ENCODE results near the gene EEF1AKMT3.

Gene EEF1AKMT3

GRCh38 chr12:57761391-57761998, 10.9 kb upstream of the EEF1AKMT3 start:
- Mint-ChIP-seq H3K9me3 (no peaks in the 10 kb centered on the region), H3K4me3 (no peak overlapping the region), H3K36me3 (ENCODE audit: low read depth) (peaks cover 13% of the 10 kb centered on the region), H3K27ac (no peak overlapping the region), H3K4me1 (ENCODE audit: low read depth) (peaks cover 19% of the 10 kb centered on the region), H3K27me3 (ENCODE audit: low read depth) (peaks cover 10% of the 10 kb centered on the region)
- DNase-seq (ENCODE audit: low spot score), result no peak

- DNase-seq (ENCODE audit: low spot score), result no peak
- no peaks in the 10 kb centered on the region for H3K9me3 Mint-ChIP-seq
- peaks cover 17% of the 10 kb centered on the region for H3K4me1 Mint-ChIP-seq (ENCODE audit: low read depth)
- H3K4me3 Mint-ChIP-seq, result no peak overlapping the region
- peaks cover 10% of the 10 kb centered on the region for H3K36me3 Mint-ChIP-seq (ENCODE audit: low read depth)
- peaks cover 14% of the 10 kb centered on the region for H3K27me3 Mint-ChIP-seq (ENCODE audit: low read depth)
- H3K27ac Mint-ChIP-seq, result no peak overlapping the region
These were observed 10.0 kb upstream of the EEF1AKMT3 start for GRCh38 chr12:57762463-57762862.

GRCh38 chr12:57763881-57764661, 8.3 kb upstream of the EEF1AKMT3 start:
- H3K27ac Mint-ChIP-seq, result no peak overlapping the region

GRCh38 chr12:57764662-57765002, 7.8 kb upstream of the EEF1AKMT3 start:
- Mint-ChIP-seq H3K36me3 (ENCODE audit: low read depth) (peaks cover 4% of the 10 kb centered on the region), H3K9me3 (no peaks in the 10 kb centered on the region)
- DNase-seq (ENCODE audit: low spot score), result no peak

More at GRCh38 chr12:57763881-57764661, 8.3 kb upstream of the EEF1AKMT3 start:
- Mint-ChIP-seq H3K4me1 (ENCODE audit: low read depth) (peaks cover 17% of the 10 kb centered on the region), H3K36me3 (ENCODE audit: low read depth) (peaks cover 7% of the 10 kb centered on the region), H3K4me3 (peak overlapping the region; percentile 85), H3K9me3 (no peaks in the 10 kb centered on the region), H3K27me3 (ENCODE audit: low read depth) (peaks cover 14% of the 10 kb centered on the region)
- no peak for DNase-seq (ENCODE audit: low spot score)

GRCh38 chr12:57765003-57765697, 7.3 kb upstream of the EEF1AKMT3 start:
- Mint-ChIP-seq H3K36me3 (ENCODE audit: low read depth) (peaks cover 9% of the 10 kb centered on the region), H3K27ac (peak overlapping the region; percentile 73), H3K4me1 (ENCODE audit: low read depth) (peaks cover 15% of the 10 kb centered on the region), H3K4me3 (peak overlapping the region; percentile 85), H3K27me3 (ENCODE audit: low read depth) (peaks cover 14% of the 10 kb centered on the region), H3K9me3 (no peaks in the 10 kb centered on the region)
- DNase-seq (ENCODE audit: low spot score), result peak; percentile 49

More at GRCh38 chr12:57764662-57765002, 7.8 kb upstream of the EEF1AKMT3 start:
- Mint-ChIP-seq H3K27me3 (ENCODE audit: low read depth) (peaks cover 14% of the 10 kb centered on the region), H3K27ac (peak overlapping the region; percentile 29), H3K4me3 (peak overlapping the region; percentile 85), H3K4me1 (ENCODE audit: low read depth) (peaks cover 14% of the 10 kb centered on the region)

- no peak for DNase-seq (ENCODE audit: low spot score)
- Mint-ChIP-seq H3K27ac (peak overlapping the region; percentile 8), H3K27me3 (ENCODE audit: low read depth) (peaks cover 14% of the 10 kb centered on the region), H3K36me3 (ENCODE audit: low read depth) (peaks cover 13% of the 10 kb centered on the region), H3K9me3 (no peaks in the 10 kb centered on the region), H3K4me1 (ENCODE audit: low read depth) (peaks cover 19% of the 10 kb centered on the region), H3K4me3 (peak overlapping the region; percentile 85)
These were observed 6.5 kb upstream of the EEF1AKMT3 start for GRCh38 chr12:57765698-57766463.

GRCh38 chr12:57766464-57767304, 5.7 kb upstream of the EEF1AKMT3 start, which contains the start of gene CYP27B1:
TSS of gene CYP27B1 (minus strand) at chr12:57767078. CDS start at chr12:57767041, 37 bp downstream.
- H3K27me3 Mint-ChIP-seq (ENCODE audit: low read depth), result peaks cover 14% of the 10 kb centered on the region
- H3K4me1 Mint-ChIP-seq (ENCODE audit: low read depth), result peaks cover 23% of the 10 kb centered on the region
- no peaks in the 10 kb centered on the region for H3K9me3 Mint-ChIP-seq
- no peak within 1 kb of the TSS for H3K27ac Mint-ChIP-seq
- H3K4me3 Mint-ChIP-seq, result peak within 1 kb of the TSS; percentile 85
- H3K36me3 Mint-ChIP-seq (ENCODE audit: low read depth), result peaks cover 13% of the 10 kb centered on the region
- DNase-seq (ENCODE audit: low spot score), result peak; percentile 19

- Mint-ChIP-seq H3K27ac (no peak overlapping the region), H3K4me3 (no peak overlapping the region), H3K4me1 (ENCODE audit: low read depth) (peaks cover 25% of the 10 kb centered on the region), H3K27me3 (ENCODE audit: low read depth) (peaks cover 14% of the 10 kb centered on the region), H3K36me3 (ENCODE audit: low read depth) (peaks cover 13% of the 10 kb centered on the region), H3K9me3 (no peaks in the 10 kb centered on the region)
- no peak for DNase-seq (ENCODE audit: low spot score)
These were observed 5.1 kb upstream of the EEF1AKMT3 start for GRCh38 chr12:57767305-57767698.

GRCh38 chr12:57767876-57768275, 4.5 kb upstream of the EEF1AKMT3 start:
- Mint-ChIP-seq H3K27ac (no peak overlapping the region), H3K4me1 (ENCODE audit: low read depth) (peaks cover 26% of the 10 kb centered on the region), H3K27me3 (ENCODE audit: low read depth) (peaks cover 14% of the 10 kb centered on the region), H3K36me3 (ENCODE audit: low read depth) (peaks cover 13% of the 10 kb centered on the region), H3K4me3 (no peak overlapping the region), H3K9me3 (no peaks in the 10 kb centered on the region)
- DNase-seq (ENCODE audit: low spot score), result no peak

- Mint-ChIP-seq H3K36me3 (ENCODE audit: low read depth) (peaks cover 15% of the 10 kb centered on the region), H3K4me3 (peak overlapping the region; percentile 41), H3K9me3 (no peaks in the 10 kb centered on the region), H3K27me3 (ENCODE audit: low read depth) (peaks cover 14% of the 10 kb centered on the region), H3K4me1 (ENCODE audit: low read depth) (peaks cover 28% of the 10 kb centered on the region), H3K27ac (no peak overlapping the region)
- no peak for DNase-seq (ENCODE audit: low spot score)
These were observed 2.8 kb upstream of the EEF1AKMT3 start for GRCh38 chr12:57769594-57769993.

GRCh38 chr12:57770734-57771133, 1.7 kb upstream of the EEF1AKMT3 start:
- Mint-ChIP-seq H3K4me1 (ENCODE audit: low read depth) (peaks cover 25% of the 10 kb centered on the region), H3K9me3 (no peaks in the 10 kb centered on the region), H3K36me3 (ENCODE audit: low read depth) (peaks cover 15% of the 10 kb centered on the region), H3K27ac (peak overlapping the region; percentile 9), H3K4me3 (peak overlapping the region; percentile 33), H3K27me3 (ENCODE audit: low read depth) (peaks cover 9% of the 10 kb centered on the region)
- no peak for DNase-seq (ENCODE audit: low spot score)

GRCh38 chr12:57771236-57771872, 1.1 kb upstream of the EEF1AKMT3 start:
- no peaks in the 10 kb centered on the region for H3K9me3 Mint-ChIP-seq
- H3K27ac Mint-ChIP-seq, result peak overlapping the region; percentile 99

More at GRCh38 chr12:57771236-57771872, 1.1 kb upstream of the EEF1AKMT3 start:
- H3K27me3 Mint-ChIP-seq (ENCODE audit: low read depth), result peaks cover 6% of the 10 kb centered on the region
- H3K4me1 Mint-ChIP-seq (ENCODE audit: low read depth), result peaks cover 25% of the 10 kb centered on the region
- peak; percentile 87 for DNase-seq (ENCODE audit: low spot score)
- H3K4me3 Mint-ChIP-seq, result peak overlapping the region; percentile 99
- peaks cover 17% of the 10 kb centered on the region for H3K36me3 Mint-ChIP-seq (ENCODE audit: low read depth)
